ENCODE data around the gene USP46.

The USP46 gene

GRCh38 chr4:52659001-52659721 lies at the start of gene USP46:
Gene USP46, minus strand, starts transcription at chr4:52659301. Its CDS starts 151 bp downstream, at chr4:52659150.
- peak; percentile 42 to 55 for DNase-seq (ENCODE audit: low read depth in 2 of 2)

- no peak for DNase-seq (ENCODE audit: low read depth in 2 of 2)
These were observed 45.6 kb upstream of the USP46 start for GRCh38 chr4:52704661-52705060.

- DNase-seq (ENCODE audit: low read depth in 2 of 2), result no peak
These were observed 45.0 kb upstream of the USP46 start for GRCh38 chr4:52704133-52704532.

- no peak for DNase-seq (ENCODE audit: low read depth in 2 of 2)
These were observed 42.1 kb upstream of the USP46 start for GRCh38 chr4:52701207-52701606.

- DNase-seq (ENCODE audit: low read depth in 2 of 2), result no peak
These were observed 35.8 kb upstream of the USP46 start for GRCh38 chr4:52694936-52695335.

GRCh38 chr4:52693492-52693891 lies 34.4 kb upstream of the USP46 start:
- no peak for DNase-seq (ENCODE audit: low read depth in 2 of 2)

- no peak for DNase-seq (ENCODE audit: low read depth in 2 of 2)
These were observed 30.0 kb upstream of the USP46 start for GRCh38 chr4:52689096-52689495.

GRCh38 chr4:52687696-52688095 lies 28.6 kb upstream of the USP46 start:
- no peak for DNase-seq (ENCODE audit: low read depth in 2 of 2)

GRCh38 chr4:52685316-52685715 lies 26.2 kb upstream of the USP46 start:
- DNase-seq (ENCODE audit: low read depth in 2 of 2), result no peak

- no peak for DNase-seq (ENCODE audit: low read depth in 2 of 2)
These were observed 25.8 kb upstream of the USP46 start for GRCh38 chr4:52684896-52685295.

- DNase-seq (ENCODE audit: low read depth in 2 of 2), result no peak
These were observed 21.3 kb upstream of the USP46 start for GRCh38 chr4:52680381-52680780.

- DNase-seq (ENCODE audit: low read depth in 2 of 2), result no peak
These were observed 17.4 kb upstream of the USP46 start for GRCh38 chr4:52676536-52676935.

- DNase-seq (ENCODE audit: low read depth in 2 of 2), result no peak
These were observed 16.0 kb upstream of the USP46 start for GRCh38 chr4:52675111-52675510.

GRCh38 chr4:52670739-52671138 lies 11.6 kb upstream of the USP46 start:
- DNase-seq (ENCODE audit: low read depth in 2 of 2), result no peak

- no peak for DNase-seq (ENCODE audit: low read depth in 2 of 2)
These were observed 11.0 kb upstream of the USP46 start for GRCh38 chr4:52670121-52670520.

- no peak for DNase-seq (ENCODE audit: low read depth in 2 of 2)
These were observed 6.5 kb upstream of the USP46 start for GRCh38 chr4:52665592-52665991.

- DNase-seq (ENCODE audit: low read depth in 2 of 2), result no peak
These were observed 5.4 kb upstream of the USP46 start for GRCh38 chr4:52664479-52664878.

- DNase-seq (ENCODE audit: low read depth in 2 of 2), result no peak
These were observed 3.0 kb upstream of the USP46 start for GRCh38 chr4:52661966-52662690.

- no peak for DNase-seq (ENCODE audit: low read depth in 2 of 2)
These were observed 1.5 kb upstream of the USP46 start for GRCh38 chr4:52660643-52661042.

GRCh38 chr4:52659722-52660261 lies 691 bp upstream of the USP46 start:
- no peak for DNase-seq (ENCODE audit: low read depth in 2 of 2)

GRCh38 chr4:52658641-52659000 lies 480 bp downstream of the USP46 start:
- no peak for DNase-seq (ENCODE audit: low read depth in 2 of 2)

GRCh38 chr4:52657618-52658501 lies 1.2 kb downstream of the USP46 start:
- no peak for DNase-seq (ENCODE audit: low read depth in 2 of 2)

Measured in stimulated activated CD4-positive, alpha-beta T cell treated with anti-CD3 and anti-CD28 coated beads, Interleukin-4, amount 100 ng/mL, for 48 hours (primary cell).